HS-5 (cell line): ENCODE measurements around the gene NSD1.

Source experiments
- DNase-seq: peaks from one replicate; pipeline ENCODE4 v3.0.0-alpha.2; 2012; ENCODE audit warnings: low read depth

Gene NSD1

DNA sequence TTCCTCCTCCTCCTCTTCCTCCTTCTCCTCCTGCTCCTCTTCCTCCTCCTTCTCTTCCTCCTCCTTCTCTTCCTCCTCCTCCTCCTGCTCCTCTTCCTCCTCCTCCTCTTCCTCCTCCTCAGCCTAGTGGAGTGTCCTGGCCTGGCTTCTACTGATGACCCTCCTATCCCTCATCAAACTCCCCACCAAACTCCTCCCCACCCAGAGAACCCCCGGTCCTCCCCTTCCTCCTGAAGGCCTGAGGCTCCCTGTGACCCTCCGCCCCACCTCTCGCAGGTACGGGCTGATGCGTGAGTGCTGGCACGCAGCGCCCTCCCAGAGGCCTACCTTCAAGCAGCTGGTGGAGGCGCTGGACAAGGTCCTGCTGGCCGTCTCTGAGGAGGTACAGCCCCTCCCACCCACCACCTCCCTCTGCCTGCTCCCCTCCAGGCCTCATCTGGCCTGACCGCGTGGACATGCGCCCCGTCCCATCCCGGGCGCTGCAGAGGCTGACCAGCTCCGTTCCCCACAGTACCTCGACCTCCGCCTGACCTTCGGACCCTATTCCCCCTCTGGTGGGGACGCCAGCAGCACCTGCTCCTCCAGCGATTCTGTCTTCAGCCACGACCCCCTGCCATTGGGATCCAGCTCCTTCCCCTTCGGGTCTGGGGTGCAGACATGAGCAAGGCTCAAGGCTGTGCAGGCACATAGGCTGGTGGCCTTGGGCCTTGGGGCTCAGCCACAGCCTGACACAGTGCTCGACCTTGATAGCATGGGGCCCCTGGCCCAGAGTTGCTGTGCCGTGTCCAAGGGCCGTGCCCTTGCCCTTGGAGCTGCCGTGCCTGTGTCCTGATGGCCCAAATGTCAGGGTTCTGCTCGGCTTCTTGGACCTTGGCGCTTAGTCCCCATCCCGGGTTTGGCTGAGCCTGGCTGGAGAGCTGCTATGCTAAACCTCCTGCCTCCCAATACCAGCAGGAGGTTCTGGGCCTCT, 36.3 kb upstream of the NSD1 start:
- no peak for DNase-seq

DNA sequence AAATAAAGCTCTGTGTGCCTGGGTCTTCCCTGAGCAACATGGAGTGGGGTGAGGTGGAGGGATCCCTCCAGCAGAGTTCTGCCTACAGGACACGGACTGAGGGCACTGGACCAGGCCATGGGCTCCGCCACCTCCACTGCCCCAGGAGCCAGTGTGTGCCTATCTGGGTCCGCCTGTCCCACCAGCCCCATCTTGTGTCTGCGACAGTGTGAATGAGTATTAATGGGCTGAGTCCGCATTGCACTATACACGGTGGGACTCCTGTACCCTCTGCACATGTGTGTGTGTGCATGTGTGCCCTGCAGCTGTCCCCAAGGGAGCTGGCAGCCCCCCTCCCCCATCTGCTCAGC, 35.5 kb upstream of the NSD1 start:
- no peak for DNase-seq

DNA sequence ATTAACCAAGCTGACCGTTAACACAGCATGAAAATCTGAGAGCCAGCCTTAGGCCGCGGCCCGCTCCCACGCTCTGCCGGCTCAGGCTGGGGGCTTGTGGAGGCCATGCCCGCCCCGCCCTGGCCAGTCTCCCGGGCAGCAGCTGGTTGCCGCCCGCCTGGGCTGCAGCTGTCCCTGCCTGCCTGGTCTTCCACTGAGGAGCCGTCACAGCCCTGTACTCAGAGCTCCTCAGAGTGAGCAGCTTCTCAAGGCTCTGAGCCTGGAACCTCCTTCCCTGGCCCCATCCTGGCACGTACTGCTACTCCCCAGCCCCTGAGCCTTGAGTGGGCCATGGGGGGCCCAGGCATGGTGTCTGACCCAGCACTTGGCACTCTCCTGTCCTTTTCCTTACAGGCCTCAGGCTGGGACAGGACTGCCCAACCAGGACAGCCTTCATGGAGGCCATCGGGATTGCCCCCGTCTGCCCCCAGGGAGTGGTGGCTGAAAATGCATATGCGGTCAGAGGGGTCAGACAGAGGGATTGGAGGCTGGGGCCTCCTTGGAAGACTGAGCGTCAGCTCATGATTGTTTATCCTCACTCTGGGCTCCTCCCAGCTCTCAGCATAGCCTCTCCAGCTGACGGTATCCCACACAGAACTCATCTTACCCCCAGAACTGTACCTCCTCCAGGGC, 35.0 kb upstream of the NSD1 start:
- no peak for DNase-seq

DNA sequence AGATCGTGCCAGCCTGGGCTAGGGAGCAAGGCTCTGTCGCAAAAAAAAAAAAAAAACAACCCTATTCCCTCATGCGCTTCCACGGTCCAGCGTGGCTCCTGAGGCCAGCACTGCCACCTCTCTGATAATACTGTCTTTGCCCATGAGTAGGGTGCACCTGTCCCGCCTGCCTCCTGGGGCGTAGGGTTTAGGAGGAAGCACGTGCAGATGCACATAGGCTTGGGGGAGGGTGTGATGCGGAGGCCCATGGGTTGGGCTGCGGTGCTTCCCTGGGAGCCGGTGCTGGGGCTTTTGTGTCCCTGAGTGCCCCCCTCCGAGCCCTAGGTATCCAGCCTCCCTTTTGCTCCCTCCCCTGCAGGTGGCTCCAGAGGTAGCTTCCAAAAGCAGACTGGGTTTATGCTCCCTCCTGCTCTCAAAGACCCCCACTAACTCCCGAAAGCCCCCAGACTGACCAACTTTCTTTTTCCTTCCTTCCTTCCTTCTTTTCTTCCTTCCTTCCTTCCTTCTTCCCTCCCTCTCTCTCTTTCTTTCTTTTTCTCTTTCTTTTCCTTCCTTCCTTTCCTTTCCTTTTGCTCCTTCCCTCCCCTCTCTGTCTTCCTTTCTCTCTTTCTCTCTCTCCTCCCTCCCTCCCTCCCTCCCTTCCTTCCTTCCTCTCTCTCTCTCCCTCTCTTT, 34.0 kb upstream of the NSD1 start:
- DNase-seq = no peak

DNA sequence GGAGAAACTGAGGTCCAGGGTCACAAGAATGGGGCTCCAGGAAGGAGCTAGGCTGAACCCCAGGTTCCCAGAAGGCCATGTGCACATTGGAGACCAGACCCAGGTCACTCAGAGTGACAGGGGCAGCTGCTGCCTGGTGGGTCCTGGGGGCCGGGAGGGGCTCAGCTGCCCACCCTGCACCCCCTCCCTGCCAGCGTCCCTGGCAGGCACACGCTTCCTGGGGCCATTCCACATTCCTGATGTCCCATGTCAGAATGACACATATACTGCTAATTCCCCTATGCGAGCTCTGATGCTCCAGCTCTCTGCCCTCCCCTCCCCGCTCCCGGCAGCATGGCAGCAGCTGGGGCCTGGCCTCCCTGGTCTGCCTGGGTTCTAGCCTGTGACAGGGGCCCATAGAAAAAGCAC, 32.9 kb upstream of the NSD1 start:
- no peak for DNase-seq

DNA sequence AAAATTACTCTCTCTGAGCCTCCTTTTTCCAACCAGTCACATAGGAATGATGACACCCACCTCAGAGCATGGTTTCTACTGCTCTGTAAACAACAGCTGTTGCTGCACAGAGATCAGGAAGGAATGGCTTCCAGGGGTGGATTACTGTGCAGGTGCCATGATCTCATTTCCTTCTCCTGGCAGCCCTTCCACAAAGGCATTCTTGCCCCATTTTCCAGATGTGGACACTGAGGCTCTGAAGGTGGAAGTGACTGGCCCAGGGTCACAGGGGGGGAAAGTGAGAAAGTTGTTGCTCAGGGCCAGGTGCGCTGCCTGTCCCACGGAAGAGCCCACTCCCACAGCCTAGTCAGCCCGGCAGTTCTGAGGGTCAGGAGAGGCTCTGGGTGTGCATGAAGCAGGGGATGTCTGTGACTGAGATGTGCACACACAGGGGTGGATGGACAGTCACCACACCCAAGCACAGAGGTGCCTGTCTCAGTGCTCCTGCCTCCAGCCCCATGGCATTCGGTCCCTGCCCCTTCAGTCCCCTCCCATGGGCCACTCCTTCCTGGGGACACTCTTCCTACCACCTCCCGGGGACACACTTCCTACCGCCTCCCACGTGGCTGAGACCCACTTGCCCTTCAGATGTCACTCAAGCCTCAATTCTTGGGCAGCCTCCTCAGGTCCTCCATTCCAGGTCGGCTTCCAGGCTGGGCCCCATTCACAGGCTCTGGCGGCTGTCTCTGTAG, 29.9 kb upstream of the NSD1 start:
- DNase-seq = no peak

DNA sequence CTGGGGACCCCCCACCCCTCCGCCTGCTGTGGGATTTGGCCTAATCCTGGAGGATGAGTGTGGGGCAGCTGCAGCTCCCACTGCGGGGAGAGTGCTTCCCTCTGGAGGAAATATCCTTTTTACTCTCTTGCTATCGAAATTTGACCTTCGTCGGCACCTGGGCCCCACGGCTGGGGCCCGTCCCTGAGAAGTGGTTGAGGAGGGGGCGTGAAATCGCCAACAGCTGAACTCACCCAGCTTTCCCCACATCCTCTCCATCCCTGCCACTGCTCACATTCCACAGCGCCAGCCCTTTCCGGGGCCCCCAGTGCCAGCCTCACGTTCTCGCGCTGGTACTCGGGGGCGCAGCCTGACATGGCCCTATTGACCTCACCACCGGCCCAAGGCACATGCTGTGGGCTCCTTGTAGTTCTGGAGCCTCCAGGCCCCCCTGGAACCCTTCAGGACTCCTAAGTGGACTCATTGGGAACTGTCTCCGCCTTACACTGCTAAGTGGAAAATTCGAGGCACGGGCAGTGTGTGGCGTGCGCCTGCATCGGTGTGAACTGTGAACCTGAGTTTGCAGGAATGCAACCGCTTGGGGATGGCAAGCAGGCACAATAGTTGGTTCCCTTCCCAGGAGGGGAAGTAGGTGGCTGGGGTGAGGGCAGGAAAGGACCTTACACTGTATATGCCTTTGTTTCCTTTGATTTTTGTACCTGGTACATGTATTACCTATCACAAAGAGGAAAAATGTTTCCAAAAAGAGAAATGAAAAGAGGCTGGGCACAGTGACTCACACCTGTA, 27.7 kb upstream of the NSD1 start:
- DNase-seq = no peak

DNA sequence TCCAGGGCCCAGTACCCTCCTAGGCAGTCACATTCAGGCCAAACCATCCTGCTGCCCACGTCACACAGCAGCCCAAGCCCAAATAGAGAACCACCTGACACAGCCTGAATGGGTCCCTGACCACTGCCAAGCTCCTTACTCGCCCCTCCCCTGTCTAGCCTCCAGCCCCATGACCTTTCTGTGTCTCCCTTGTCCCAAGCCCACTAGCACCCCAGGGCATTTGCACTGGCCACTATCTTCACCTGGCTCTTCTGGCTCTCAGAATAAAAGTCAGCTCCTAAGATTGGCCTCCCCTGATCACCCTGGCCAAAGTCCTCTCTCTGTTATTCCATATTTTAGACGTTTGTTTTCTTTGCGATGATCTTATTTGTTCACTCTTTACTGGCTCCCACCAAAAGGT, 26.4 kb upstream of the NSD1 start:
- no peak for DNase-seq

DNA sequence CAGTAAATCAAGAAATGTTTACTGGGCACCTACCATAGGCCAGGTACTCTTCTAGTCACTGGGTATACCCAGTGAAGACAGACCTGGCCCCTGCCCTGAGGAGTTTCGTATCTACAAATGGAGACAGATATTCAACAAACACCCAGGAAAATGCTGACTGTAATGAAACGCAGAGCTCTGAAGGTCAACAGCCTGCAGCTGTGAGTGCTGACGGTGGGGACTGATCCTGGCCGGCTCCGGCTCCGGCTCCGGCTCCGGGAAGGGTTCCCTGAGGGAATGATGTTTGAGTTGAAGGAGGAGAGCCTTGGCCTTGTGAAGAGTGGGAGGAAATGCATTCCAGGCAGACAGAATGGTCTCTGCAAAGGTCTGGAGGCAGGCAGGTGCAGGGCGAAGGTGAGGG, 23.8 kb upstream of the NSD1 start:
- no peak for DNase-seq

DNA sequence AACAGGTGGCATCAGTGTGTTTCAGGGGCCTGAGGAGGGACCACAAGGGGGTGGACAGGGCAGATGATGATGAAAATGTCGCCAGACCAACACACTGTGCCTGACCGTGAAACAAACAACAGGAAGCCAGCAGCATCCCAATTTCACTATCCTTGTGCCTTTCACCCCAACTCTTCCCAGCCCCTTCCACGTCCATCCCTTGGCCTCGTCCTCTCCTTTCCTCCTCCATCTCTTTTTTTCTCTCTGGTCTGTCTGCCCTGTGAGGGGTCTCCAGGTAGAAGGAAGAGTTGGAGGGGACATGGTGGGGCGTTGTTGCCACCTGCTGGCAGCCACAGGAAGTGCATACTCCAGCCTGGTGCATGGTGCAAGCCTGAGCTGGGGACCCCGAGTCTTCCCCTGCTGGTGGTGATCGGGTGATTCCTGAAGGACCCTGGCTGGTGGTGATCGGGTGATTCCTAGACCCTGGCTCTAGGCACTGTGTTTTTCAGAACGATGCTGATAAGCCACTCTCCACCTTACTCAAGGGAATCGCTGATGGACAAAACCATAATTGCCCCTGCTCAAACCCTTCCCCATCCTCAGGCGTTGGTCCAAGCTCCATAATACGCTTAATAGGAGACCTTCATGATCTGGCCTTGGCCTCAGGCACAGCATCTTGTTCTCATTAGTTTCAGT, 21.7 kb upstream of the NSD1 start:
- DNase-seq = no peak

DNA sequence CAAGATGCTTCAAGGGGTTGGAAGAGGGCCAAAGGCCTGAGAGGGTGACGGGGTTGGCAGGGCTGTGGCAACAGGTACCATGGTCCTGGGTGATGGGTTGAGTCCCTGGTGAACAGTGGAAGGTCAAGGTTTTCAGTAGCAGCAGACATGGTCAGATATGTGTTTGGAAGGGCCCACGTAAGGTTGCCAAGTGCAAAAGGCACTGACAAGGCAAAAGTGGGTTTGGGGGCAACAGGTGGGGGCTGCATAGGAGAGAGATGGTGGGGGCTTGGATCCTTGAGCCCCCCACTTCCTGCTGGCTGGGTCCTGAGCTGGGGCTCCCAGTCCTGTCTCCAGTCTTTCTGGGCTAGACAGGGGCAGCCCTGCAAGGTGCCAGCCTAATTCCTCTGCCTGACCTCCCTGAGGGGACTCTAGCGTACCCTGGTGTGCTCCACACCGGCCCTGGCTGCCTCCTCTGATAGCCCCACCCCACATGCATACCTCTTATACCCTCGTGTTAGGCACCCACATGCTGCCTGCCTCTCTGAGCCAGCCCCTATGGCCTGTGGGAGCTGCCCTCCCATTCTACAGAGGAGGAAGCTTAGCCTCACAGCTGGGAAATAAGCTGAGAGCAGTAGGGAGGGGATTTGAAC, 20.9 kb upstream of the NSD1 start:
- DNase-seq = no peak

DNA sequence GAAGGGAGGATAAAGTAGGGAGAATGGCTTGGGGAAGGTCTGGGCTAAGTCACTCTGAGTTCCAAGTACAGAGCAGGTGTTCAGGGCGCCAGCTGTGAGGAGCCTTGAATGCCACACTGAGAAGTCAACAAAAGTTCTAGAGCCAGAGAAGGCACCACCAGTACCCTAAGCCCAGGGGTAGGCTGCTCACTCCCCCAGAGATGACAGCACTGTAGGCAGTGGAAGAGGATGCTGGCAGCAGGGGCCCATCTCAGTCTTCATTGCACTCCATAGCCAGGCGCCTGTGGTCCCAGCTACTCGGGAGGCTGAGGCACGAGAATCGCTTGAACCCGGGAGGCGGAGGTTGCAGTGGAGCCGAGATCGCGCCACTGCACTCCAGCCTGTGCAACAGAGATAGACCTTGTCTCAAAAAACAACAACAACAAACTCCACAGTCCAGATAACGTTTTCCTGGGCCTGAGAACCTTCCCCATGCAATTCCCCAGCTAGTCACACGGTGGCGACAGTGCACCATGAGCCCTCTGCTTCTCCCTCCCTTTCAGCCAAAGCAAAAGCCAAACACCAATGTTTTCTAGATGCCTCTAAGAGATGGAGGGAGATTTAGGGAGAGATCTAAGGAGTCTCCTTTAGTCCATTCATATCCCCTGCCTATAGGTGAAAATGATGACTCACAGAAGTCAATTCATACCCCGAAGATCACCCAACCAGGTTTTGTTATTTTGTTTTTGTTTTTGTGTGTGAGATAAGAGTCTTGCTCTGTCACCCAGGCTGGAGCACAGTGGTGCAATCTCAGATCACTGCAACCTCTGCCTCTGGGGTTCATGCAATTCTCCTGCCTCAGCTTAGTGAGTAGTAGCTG, 19.8 kb upstream of the NSD1 start:
- DNase-seq = peak; percentile 60

DNA sequence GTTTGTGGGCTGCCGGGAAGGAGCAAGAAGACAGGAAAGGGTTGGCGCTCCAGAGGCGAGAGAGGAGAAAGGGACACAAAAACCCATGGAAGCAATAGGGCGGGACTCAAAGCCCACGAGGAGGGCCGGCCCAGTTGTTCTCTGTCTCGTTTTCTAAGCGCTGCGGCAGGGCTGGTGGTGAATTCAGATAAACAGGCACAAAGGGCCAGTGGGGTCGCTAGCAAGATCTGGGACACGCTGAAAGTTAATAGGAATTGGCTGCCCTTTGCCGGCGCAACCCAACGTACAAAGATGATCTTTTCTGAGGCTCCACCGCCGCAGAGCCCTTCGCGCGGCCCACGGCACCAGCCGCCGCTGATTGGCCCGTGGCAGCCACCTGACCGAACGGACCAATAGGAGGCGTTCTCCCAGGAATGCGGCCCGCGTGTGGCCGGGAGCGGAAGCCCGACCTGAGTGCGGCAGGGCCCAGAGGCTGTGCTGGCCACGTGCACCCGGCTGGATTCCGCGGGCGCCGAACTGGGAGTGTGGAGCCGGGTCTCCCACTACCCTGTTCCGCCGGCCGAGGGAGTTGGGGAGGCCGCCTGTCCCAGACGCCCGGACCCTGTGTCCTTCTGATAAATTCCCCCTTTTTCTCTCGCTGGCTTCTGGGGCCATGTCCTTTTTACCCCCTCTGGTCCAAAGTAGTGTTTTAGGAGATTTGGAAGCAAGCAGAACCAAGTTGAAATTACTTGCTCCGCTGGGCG, 16.8 kb upstream of the NSD1 start:
- peak; percentile 61 for DNase-seq

DNA sequence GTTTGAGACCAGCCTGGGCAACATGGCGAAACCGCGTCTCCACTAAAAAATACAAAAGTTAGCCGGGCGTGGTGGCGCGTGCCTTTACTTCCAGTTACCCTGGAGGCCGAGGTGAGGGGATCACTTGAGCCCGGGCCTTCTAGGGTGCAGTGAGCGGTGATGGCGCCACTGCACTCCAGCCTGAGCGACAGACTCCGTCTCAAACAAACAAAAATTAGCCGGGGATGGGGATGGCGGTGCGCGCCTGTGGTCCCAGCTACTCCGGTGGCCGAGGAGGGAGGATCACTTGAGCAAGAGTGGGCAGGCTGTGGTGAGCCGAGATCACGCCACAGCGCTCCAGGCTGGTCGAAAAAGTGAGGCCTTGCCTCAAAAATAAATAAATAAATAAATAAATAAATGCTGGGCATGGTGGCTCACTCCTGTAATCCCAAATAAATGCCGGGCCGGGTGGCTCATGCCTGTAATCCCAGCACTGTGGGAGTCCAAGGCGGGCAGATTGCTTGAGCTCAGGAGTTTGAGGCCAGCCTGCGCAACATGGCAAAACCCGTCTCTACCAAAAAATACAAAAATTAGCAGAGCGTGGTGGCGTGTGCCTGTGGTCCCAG, 16.0 kb upstream of the NSD1 start:
- no peak for DNase-seq

DNA sequence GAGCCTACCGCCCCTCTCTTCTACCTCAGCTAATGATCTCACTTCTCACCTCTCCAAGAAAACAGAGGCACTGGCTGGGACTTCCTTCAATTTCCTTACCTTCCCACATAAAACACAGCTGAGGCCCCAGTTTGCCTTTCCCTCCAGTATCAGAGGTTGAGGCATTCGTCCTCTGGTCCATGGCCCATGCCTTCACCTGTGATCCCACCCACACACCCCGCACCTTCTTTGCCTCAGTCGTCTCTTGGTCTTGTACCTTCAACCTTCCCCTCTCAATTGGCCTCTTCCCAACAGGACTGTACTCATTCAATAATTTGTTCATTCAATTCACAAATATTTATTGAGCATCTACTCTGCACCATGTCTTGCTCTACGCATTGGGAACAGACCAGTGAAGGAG, 11.0 kb upstream of the NSD1 start:
- DNase-seq = no peak

DNA sequence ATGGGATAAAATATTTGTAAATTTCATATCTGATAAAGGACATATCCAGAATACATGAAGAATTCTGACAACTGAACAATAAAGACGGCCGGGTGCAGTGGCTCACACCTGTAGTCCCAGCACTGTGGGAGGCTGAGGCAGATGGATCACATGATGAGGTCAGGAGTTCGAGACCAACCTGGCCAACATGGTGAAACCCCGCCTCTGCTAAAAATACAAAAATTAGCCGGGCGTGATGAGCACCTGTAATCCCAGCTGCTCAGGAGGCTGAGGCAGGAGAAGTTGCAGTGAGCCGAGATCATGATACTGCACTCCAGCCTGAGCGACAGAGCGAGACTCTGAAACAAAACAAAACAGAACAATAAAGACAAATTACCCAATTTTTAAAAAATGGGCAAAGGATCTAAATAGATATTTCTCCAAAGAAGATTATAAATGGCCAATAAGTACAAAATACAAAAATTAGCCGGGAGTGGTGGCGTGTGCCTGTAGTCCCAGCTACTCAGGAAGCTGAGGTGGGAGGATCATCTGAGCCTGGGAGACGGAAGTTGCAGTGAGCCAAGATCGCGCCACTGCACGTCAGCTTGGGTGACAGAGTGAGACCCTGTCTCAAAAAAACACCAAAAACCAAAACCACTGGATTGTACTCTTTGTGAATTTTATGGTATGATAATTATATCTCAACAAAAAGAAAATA, 9.6 kb upstream of the NSD1 start:
- DNase-seq = no peak

DNA sequence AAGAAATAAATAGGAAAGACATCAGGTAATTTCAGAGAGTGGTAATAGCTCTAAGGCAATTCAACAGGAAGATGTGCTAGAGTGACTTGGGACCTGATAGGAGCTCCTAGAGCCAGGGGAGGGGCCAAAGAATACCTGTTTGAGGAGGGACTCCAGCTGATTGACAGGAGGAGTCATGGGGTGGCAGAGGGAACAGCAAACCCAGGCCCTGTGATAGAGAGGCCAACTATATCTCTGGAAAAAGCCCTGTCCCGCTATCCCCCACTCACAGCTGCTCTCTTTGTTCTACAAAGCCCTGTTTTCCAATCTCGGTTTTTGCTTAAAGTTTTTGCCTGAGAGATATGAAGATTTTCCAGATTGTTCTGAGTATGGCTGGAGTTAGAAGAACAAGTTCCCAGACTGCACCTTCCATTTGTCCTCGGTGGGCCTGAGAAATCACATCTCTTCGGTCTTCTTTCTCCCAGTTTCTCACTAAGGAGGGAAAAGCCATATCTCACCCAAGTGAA, 9.0 kb upstream of the NSD1 start:
- DNase-seq = no peak

DNA sequence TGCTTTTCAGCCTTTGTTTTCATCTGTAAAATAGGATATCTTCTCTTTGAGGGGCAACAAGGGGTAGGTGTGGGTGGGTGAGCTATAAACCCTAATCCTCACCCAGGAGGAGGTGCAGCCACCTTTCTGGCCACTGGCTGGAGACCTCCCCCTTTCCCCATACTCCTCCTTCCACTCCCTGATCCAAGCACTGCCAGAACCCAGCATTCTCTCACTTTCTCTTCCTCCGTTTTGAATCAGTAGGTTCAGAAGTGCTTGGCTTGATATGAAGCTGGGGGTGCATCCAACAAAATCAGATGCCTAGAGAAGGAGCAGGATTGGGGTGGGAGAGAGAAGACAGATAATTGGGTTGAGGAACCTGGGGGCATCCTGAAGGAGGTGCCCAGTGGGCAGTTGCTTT, 6.8 kb upstream of the NSD1 start:
- DNase-seq = no peak
